Omental fat pad (tissue), 4 donors: Measurements from ENCODE around the gene PTGR2. TPM values are rescaled to one million over a fixed set of nuclear protein-coding genes. Genes with fewer than 3 reads are reported as not detected.

ENCODE experiments used
- ATAC-seq: fragments of 150-250 bp; one replicate; pipeline ENCODE4 v1.9.1; 2016; ENCODE audit warnings: mild to moderate bottlenecking, moderate library complexity; ENCODE audit not compliant: low FRiP score
- DNase-seq: peaks from one replicate; pipeline ENCODE4 v3.0.0-alpha.2; 2019; ENCODE audit warnings: low spot score
- total RNA-seq, 4 donors: library from RNA; depleted of rRNA; stranded (reverse); fragments of >200 nt; gene quantifications; one replicate each; pipeline ENCODE4 v1.1.0, GENCODE V29; 2016
- TF ChIP-seq, protein P1 (sequence below), 3 donors: fragments of 450-650 bp; IDR thresholded peaks; one replicate each; pipeline ENCODE4 v1.5.1; 2016 to 2017; ENCODE audit warnings: antibody characterized with exemption in 3 of 3, mild to moderate bottlenecking in 3 of 3, moderate library complexity in 2 of 3

PTGR2 gene
- total RNA-seq, 4 donors from 2014 or later: 3.8 to 10.7 (median 4.9) TPM

- TF ChIP-seq, protein P1, sequence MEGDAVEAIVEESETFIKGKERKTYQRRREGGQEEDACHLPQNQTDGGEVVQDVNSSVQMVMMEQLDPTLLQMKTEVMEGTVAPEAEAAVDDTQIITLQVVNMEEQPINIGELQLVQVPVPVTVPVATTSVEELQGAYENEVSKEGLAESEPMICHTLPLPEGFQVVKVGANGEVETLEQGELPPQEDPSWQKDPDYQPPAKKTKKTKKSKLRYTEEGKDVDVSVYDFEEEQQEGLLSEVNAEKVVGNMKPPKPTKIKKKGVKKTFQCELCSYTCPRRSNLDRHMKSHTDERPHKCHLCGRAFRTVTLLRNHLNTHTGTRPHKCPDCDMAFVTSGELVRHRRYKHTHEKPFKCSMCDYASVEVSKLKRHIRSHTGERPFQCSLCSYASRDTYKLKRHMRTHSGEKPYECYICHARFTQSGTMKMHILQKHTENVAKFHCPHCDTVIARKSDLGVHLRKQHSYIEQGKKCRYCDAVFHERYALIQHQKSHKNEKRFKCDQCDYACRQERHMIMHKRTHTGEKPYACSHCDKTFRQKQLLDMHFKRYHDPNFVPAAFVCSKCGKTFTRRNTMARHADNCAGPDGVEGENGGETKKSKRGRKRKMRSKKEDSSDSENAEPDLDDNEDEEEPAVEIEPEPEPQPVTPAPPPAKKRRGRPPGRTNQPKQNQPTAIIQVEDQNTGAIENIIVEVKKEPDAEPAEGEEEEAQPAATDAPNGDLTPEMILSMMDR (IDR thresholded peaks at IDR 0.05): no peak
- no peak for DNase-seq
- no peak for ATAC-seq
These were observed 19.0 kb downstream of the PTGR2 start for GRCh38 chr14:73870525-73871235.

- DNase-seq: no peak
- TF ChIP-seq, protein P1 (IDR thresholded peaks at IDR 0.05): no peak
- ATAC-seq: no peak
These were observed 22.0 kb downstream of the PTGR2 start for GRCh38 chr14:73873660-73874059.

DNA sequence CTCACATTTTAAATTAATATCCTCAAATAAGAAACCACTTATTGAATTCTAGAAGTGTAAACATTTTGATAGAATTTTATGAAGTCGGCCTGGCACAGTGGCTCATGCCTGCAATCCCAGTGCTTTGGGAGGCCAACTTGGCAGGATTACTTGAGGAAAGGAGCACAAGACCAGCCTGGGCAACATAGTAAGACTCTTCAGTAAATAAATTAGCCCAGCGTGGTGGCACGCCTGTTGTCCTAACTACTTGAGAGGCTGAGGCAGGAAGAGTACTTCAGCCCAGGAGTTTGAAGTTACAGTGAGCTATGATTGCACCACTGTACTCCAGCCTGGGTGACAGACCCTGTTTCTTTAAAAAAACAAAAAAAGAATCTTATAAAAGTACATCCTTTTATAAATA is 26.2 kb downstream of the PTGR2 start:
- ATAC-seq: no peak
- TF ChIP-seq, protein P1 (IDR thresholded peaks at IDR 0.05): no peak
- DNase-seq: no peak

DNA sequence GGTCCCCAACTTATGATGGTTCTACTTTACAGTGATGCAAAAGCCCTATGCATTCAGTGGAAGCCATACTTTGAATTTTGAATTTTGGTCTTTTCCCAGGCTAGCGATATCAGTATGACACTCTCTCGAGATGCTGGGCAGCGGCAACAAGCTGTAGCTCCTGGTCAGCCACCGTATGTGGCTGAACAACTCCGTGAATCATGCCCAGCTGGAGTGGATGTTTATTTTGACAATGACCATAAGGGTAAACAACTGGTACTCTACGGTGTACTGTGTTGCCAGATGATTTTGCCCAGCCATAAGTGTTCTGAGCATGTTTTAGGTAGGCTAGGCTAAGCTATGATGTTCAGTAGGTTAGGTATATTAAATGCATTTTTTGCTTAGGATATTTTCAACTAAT is 26.8 kb downstream of the PTGR2 start:
- no peak for ATAC-seq
- no peak for DNase-seq
- TF ChIP-seq, protein P1 (IDR thresholded peaks at IDR 0.05): no peak

DNA sequence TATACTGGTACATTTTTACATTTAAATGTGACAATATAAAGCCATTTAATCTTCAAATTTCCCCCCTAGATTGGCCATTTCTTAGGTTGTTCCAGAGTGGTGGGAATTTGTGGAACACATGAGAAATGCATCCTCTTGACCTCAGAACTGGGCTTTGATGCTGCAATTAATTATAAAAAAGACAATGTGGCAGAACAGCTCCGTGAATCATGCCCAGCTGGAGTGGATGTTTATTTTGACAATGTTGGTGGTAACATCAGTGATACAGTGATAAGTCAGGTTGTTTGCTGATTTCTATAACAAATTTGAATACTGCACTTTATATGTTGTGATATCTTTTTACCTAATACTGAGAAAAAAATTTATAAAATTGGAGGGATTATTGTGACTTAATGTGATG is 27.4 kb downstream of the PTGR2 start:
- DNase-seq (no peak), ATAC-seq (no peak)
- TF ChIP-seq, protein P1 (IDR thresholded peaks at IDR 0.05): no peak

DNA sequence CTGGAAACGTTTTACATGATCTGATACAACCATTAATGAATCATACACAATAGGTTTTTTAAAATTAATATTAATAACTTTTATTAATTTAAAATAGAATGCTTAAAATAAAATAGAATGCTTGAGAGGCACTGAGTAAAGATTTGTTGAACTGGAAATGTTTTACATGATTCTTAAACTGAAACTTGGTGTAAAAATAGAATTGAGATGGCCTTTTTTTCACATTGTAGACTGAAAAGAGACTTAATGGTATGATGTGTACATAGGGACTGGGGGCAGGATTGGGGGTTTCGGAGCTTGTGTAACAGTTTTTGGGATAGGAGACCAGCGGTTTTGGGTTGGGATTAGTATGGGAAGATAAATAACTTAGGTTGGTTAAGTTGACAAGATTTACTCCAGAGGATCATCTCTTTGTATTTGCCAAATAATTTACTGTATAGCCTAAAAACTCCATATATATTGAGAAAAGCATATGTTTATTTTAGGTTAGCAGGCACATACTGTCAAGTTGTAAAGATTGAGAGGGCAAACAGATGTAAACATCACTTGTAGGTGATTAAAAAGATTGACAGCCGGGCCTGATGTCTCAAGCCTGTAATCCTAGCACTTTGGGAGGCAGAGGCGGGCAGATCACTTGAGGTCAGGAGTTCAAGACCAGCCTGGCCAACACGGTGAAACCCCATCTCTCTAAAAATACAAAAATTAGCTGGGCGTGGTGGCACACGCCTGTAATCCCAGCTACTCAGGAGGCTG is 33.0 kb downstream of the PTGR2 start:
- TF ChIP-seq, protein P1 (IDR thresholded peaks at IDR 0.05): no peak
- no peak for ATAC-seq
- no peak for DNase-seq
